H4 (cell line): ENCODE results near the gene CEP192. TPM values are rescaled to one million over a fixed set of nuclear protein-coding genes. Genes with fewer than 3 reads are reported as not detected.

Source experiments
- DNase-seq: peaks from one replicate; pipeline ENCODE4 v3.0.0-alpha.2; 2015; ENCODE audit warnings: low spot score
- total RNA-seq: library from RNA; depleted of rRNA; stranded (reverse); fragments of >200 nt; shearing (Covaris generic); gene quantifications from 2 replicates; pipeline ENCODE4 v1.2.3, GENCODE V29; 2014; rRNA removed

Gene CEP192
- total RNA-seq, 1 experiment from 2014 or later, result 15.4 TPM

GRCh38 chr18:13138420-13139139, 147.4 kb downstream of the CEP192 start:
- no peak for DNase-seq

DNA sequence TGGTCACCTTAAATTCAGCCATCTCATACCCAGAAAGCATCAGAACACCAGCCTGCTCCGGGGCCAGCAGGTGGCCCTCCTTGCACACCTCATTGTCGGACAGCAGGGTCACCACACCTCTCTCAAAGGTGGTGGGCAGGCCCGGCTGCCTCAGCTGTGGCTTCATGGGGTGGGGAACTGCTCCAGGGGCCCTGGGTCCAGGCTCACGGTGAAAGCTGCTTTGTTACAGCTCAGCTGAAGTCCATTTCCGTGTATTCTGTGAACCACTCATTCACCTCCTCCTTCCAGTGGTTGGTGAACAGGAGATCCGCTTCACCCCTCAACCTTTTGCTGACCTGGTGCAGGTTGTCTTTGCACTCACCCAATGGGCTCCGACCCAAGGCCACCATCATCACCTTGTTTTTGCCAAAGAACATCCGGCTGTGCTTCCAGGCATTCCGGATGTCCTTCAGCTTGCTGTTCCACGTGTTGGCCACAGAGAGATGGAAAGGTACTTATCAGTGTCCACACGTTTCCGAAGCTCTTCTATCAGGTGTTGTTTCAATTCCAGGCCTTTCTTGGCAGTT, 148.8 kb downstream of the CEP192 start:
- DNase-seq, result no peak

DNA sequence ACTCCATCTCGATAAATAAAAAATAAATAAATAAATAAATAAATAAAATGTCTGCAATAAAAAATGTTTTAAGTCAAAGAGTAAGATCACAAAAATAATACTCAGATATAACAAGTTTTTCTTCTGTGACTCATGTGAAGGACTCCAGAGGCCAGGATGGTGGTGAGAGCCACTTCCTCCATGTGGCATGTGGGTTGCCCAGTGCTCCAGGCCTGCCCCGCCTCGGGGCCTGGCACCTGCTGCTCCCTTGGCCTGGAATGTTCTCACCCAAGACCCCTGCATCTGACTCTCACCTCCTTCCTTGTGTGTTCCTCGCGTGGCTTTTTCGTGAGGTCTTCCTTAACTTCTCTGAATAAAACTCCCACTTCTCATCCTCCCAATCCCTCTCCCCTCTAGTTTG, 150.0 kb downstream of the CEP192 start:
- DNase-seq, result no peak

- no peak for DNase-seq
Measured at GRCh38 chr18:13145636-13146190, 154.6 kb downstream of the CEP192 start.

DNA sequence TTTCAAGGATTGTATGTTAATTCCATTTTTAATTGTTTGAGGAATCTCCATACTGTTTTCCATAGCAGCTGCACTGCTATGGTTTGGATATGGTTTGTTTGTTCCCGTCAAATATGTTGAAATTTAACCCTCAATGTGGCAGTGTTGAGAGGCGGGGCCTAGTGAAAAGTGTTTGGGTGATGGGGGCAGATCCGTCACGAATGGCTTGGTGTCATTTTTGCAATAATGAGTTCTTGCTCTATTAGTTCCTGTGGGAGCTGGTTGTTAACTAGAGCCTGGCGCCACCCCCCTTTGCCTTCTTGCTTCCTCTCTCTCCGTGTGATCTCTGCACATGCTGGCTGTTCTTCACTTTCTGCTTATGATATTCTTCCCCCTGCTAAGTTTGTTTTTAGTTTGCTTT, 156.0 kb downstream of the CEP192 start:
- DNase-seq, result no peak

DNA sequence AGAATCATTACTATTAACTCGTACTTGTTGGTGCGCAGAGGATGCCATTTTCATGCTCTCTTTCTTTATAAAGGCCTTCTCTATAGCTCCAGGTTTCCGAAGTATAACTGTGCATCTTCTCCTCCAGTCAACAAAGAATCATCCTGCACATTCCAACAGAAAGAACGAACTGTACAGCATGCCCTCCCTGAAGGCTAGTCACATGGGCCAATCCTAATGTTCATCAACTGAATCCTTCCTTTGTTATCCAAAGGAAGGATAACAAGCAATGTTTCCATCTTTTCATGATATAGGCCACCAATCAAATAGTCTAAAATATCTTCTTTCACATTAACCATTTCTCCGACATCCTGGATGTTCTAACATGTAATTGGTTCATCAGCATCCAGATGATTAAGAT, 160.5 kb downstream of the CEP192 start:
- no peak for DNase-seq

DNA sequence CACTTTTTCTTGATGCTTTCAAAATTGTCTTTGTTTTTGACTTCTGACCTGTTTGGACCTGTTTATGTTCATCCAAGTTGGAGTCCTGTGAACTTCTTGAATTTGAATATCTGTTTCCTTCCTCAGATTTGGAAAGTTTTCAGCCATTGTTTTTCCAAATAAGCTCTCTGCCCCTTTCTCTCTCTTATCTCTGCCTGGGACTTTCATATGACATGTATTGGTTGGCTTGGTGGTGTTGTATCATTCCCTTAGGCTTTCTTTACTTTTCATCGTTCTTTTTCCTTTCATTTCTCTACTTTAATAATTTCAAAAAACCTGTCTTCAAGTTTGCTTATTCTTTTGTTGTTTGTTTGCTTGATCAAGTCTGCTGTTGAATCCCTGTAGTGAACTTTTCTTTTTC, 167.3 kb downstream of the CEP192 start:
- no peak for DNase-seq

DNA sequence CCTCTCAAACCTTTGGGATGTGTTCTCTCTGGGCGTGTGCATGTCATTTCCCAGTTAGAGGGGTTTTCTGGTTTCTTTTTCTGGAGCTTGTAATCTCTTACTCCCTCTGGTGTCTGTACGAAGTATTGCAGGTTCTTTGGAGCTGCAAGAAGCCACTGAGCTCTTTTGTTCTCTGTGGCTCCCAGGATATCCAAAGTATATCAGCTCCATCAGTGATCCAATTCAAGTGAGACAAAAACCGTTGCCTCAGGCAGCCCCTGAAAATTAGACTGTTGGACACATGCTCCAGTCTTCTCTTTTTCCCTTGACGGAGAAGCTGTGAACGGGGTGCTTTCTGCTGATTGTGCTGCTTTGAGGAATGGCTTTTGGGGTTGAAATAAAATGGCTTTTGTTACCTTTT, 168.4 kb downstream of the CEP192 start:
- DNase-seq, result peak; percentile 30

DNA sequence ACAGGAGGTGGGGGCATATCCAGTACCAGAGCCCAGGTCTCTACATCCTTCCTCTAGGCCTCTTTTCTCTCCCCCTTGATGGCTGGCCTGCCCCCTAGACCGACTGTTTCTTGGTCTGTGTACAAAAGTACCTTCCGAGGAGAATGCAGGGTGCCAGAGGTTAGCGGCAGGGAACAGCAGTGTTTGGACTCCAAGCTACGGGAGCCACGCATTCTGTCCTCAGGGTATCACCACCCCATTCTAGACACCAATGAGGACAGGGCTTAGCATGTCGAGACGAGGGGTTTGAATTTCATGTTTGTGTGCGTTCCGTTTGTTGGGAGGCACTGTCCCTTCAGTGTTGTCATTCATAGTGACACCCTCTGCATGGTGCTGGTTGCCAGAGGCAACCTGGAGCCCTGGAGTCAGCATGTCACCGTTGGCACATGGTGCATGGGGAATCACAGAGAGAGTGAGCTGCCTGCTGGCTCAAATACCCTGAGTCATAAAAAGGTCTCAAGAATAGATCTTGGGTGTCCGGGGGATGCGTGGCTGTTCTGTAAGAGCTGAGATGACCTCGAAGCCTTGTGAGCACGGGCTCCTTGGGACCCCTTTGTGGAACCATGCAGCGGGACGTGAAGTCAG, 170.2 kb downstream of the CEP192 start:
- DNase-seq, result no peak

DNA sequence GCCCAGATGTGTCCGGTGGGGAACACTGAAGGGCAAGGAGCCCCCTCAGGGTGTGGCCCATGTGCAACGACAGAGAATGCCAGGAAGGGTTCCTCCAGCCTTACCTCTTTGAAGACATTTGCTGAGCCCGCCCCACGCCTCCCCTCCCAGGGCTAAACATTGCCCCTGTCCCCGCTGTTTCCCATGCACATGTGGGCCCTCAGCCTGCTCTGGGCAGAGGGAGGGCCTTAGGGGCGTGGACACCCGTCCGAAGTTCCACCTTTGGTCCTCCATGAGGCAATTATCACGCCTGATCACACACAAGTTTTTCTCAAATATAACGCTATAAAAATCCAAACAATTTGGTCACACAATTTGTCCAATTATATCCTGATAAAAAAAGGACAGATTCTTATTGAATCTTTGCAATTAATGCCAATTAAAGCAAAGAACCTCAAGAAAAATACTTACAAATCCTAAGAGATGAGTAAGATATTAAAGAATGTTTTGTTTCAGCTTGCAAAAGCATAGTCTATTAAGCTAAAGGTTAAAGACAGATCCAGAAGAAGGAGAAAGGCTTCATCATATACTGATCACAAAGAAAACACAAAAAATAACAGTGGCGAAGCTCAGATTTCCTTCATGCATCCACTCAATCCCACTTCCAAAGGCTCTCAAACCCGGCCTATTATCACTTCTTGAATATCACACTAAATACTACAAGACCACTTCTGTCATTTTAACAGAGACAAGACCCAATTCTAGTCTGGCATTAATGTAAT, 172.2 kb downstream of the CEP192 start:
- DNase-seq, result no peak

GRCh38 chr18:13164406-13164805, 173.2 kb downstream of the CEP192 start:
- no peak for DNase-seq

DNA sequence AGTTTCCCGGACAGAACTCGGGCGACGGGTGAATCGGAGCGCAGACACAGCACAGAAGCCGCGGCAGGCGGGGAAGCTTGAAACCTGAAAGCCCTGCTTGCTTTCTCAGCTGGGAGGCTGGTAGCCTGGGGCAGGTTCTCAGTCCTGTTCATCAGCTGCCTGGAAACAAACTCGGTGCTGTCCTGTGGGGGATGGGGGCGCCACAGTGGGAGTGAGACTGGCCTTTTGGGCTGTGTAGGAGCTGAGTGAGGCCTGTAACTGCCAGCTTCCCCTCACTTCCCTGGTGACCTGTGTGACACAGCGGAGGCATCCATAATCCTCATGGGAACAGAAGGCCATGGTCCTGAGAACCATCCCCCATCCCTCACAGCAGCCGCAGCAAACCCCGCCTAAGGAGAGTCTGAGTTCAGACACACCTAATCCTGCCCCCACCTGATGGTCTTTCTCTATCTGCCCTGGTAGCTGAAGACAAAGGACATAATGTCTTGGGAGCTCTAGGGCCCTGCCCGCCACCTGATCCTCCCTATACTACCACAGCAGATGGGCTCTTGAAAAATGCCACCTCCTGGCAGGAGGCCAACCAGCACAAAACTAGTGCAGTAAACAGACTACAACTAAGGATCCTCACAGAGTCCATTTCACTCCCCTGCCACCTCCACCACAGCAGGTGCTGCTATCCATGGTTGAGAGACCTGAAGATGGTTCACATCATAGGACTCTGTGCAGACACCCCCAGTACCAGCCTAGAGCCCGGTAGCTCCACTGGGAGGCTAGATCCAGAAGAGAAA, 174.7 kb downstream of the CEP192 start:
- no peak for DNase-seq

- no peak for DNase-seq
Measured at GRCh38 chr18:13173578-13174145, 182.5 kb downstream of the CEP192 start.

Other genes starting within 250 kb of the CEP192 start
- 26.1 and 31.9 TPM in 2 replicates for gene PTPN2, start 107.1 kb upstream of the CEP192 start, total RNA-seq
- 47.8 and 53.0 TPM in 2 replicates for gene SEH1L, start 43.4 kb upstream of the CEP192 start, total RNA-seq
- gene LDLRAD4, start 227.4 kb downstream of the CEP192 start, total RNA-seq, result 5.5 and 6.9 TPM in 2 replicates